CD4-positive, alpha-beta T cell (primary cell): Measurements from ENCODE around the gene RAP1A. TPM values are rescaled to one million over a fixed set of nuclear protein-coding genes. Genes with fewer than 3 reads are reported as not detected.

ENCODE experiments used
- ATAC-seq: fragments of 200-7000 bp; cut with Tn5 transposase; one replicate; pipeline ENCODE4 v1.10.0; 2022; ENCODE audit warnings: mild to moderate bottlenecking; ENCODE audit not compliant: poor library complexity
- CTCF ChIA-PET: fragments of 350-600 bp; sonication (Branson Sonifier 250); formaldehyde crosslinking; loops from one replicate; lab custom pipeline; 2021; ENCODE audit warnings: antibody characterized with exemption, inconsistent platforms; lab: Charles Lee
- POLR2A ChIA-PET: fragments of 350-600 bp; sonication (Branson Sonifier 250); formaldehyde crosslinking; loops from one replicate; lab custom pipeline; 2021; ENCODE audit warnings: antibody characterized with exemption, inconsistent platforms; lab: Charles Lee
- DNase-seq, 14 experiments: peaks; one replicate each; pipeline ENCODE4 v3.0.0-alpha.2; 2013 to 2020; ENCODE audit warnings: mixed read lengths in 2 of 14
- H3K27ac ChIP-seq, 2 donors: one replicate each; pipeline versions ENCODE4 v1.5.1 to v1.7.0; 2013; ENCODE audit warnings: low read length in 2 of 2, low read depth in 1 of 2, mild to moderate bottlenecking in 1 of 2
- H3K27me3 ChIP-seq, 2 experiments: 1 replicate in 1 of 2; 2 replicates in 1 of 2; pipeline versions ENCODE4 v1.6.1 to v1.7.0; 2013; ENCODE audit warnings: low read length in 2 of 2, control low read depth in 1 of 2, mild to moderate bottlenecking in 1 of 2, moderate library complexity in 1 of 2; ENCODE audit not compliant: insufficient read depth in 2 of 2, control insufficient read depth in 1 of 2
- H3K36me3 ChIP-seq: one replicate; pipeline ENCODE4 v1.6.1; 2013; ENCODE audit warnings: low read length, control low read depth; ENCODE audit not compliant: insufficient read depth
- H3K4me1 ChIP-seq: one replicate; pipeline ENCODE4 v1.6.1; 2013; ENCODE audit warnings: low read length, control low read depth; ENCODE audit not compliant: insufficient read depth
- H3K4me3 ChIP-seq: one replicate; pipeline ENCODE4 v1.5.1; 2013; ENCODE audit warnings: mild to moderate bottlenecking, low read length, moderate library complexity
- H3K9me3 ChIP-seq, 2 experiments: 1 replicate in 1 of 2; 2 replicates in 1 of 2; pipeline versions ENCODE4 v1.6.1 to v1.7.0; 2013; ENCODE audit warnings: low read length in 2 of 2, mild to moderate bottlenecking in 2 of 2, control low read depth in 1 of 2, moderate library complexity in 1 of 2; ENCODE audit not compliant: control insufficient read depth in 1 of 2, insufficient read depth in 1 of 2
- H3K27ac Mint-ChIP-seq: one replicate; pipeline ENCODE4 v1.8.0; 2020; ENCODE audit warnings: mixed read lengths
- H3K27me3 Mint-ChIP-seq: one replicate; pipeline ENCODE4 v1.8.0; 2021; ENCODE audit warnings: mixed read lengths
- H3K36me3 Mint-ChIP-seq: one replicate; pipeline ENCODE4 v1.8.0; 2021; ENCODE audit warnings: low read depth, mixed read lengths
- H3K4me1 Mint-ChIP-seq: one replicate; pipeline ENCODE4 v1.8.0; 2021; ENCODE audit warnings: low read depth, mixed read lengths
- H3K4me3 Mint-ChIP-seq: one replicate; pipeline ENCODE4 v1.8.0; 2020; ENCODE audit warnings: mild to moderate bottlenecking, mixed read lengths
- H3K9me3 Mint-ChIP-seq: one replicate; pipeline ENCODE4 v1.8.0; 2020; ENCODE audit warnings: mixed read lengths
- CTCF ChIP-seq: fragments of 200-600 bp; IDR thresholded peaks from one replicate; pipeline ENCODE4 v1.8.0; 2022; ENCODE audit warnings: antibody characterized with exemption, mild to moderate bottlenecking
- intact Hi-C, 2 experiments: fragments of 100-400 bp; cut with DNase I in 1 of 2; cut with micrococcal nuclease in 1 of 2; formaldehyde crosslinking; loops; one replicate each; pipeline versions ENCODE4 v1.15.1 to v1.9.0; 2023 to 2025; cut with DNase I, micrococcal nuclease
- total RNA-seq, 174 experiments: library from RNA in 2 of 174; stranded (reverse) in 2 of 174; gene quantifications; one replicate each; pipeline ENCODE4 v1.2.3 and lab custom pipeline; 2021 to 2026

The RAP1A gene
- total RNA-seq, 2 experiments from 2014 or later = 63.8 to 67.1 TPM

- peaks cover 45% of the 10 kb centered on the region for H3K4me1 ChIP-seq
- POLR2A ChIA-PET = interaction anchor here (0.6 to 11.6 kb wide), 7 partner anchors 10 to 109 kb away, joined by 4 to 116 read pairs (median 5); no protein-coding TSS in a partner anchor
Observed at GRCh38 chr1:111615870-111616715, 3.5 kb upstream of the RAP1A start.

DNA sequence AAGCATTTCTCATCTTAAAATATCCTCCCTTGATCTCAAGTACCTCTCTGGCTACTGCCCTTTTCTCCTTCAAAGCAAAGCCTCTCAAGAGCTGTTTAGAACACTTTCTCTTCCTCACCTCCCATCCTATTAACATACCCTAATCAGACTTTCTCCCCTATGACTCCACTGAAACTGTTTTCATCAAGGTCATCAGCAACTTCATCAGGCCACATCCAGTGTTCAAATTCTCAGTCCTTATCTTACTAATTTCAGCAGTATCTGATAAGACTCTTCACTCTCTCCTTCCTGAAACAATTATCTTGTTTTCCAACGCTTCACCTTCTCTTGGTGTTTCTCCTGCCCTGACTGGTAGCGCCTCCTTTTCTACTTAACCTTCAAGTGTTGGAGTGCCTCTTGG lies 1.5 kb upstream of the RAP1A start:
- H3K4me1 Mint-ChIP-seq = peaks cover 74% of the 10 kb centered on the region
- no peaks in the 10 kb centered on the region for H3K9me3 Mint-ChIP-seq
- ChIA-PET CTCF (no interaction called here), POLR2A (interaction anchor here (1.4 to 11.6 kb wide), 5 partner anchors 11 to 110 kb away, joined by 3 to 116 read pairs (median 26); no protein-coding TSS in a partner anchor)
- ATAC-seq (no peak), DNase-seq (no peak)
- peak overlapping the region; percentile 80 for H3K4me3 Mint-ChIP-seq
- Histone ChIP-seq H3K4me3 (no peak overlapping the region), H3K27ac (peak overlapping the region in 1 of 2 donors; percentile 10), H3K27me3 (no peaks in the 10 kb centered on the region), H3K9me3 (no peaks in the 10 kb centered on the region), H3K4me1 (peaks cover 53% of the 10 kb centered on the region), H3K36me3 (no peaks in the 10 kb centered on the region)
- H3K27me3 Mint-ChIP-seq = no peaks in the 10 kb centered on the region
- H3K27ac Mint-ChIP-seq = peak overlapping the region; percentile 95
- H3K36me3 Mint-ChIP-seq = peaks cover 25% of the 10 kb centered on the region
- intact Hi-C loops = loop anchor here (2.0 to 10.0 kb wide), 3 partner anchors 13 to 403 kb away; no protein-coding TSS in a partner anchor
- no peak for TF ChIP-seq CTCF

More at GRCh38 chr1:111615870-111616715, 3.5 kb upstream of the RAP1A start:
- no peaks in the 10 kb centered on the region for H3K9me3 ChIP-seq
- Mint-ChIP-seq H3K4me1 (peaks cover 54% of the 10 kb centered on the region), H3K27ac (peak overlapping the region; percentile 83), H3K4me3 (peak overlapping the region; percentile 86), H3K27me3 (no peaks in the 10 kb centered on the region), H3K9me3 (no peaks in the 10 kb centered on the region), H3K36me3 (peaks cover 12% of the 10 kb centered on the region)
- no peaks in the 10 kb centered on the region for H3K27me3 ChIP-seq
- CTCF ChIA-PET = interaction anchor here (0.8 to 2.0 kb wide), 4 partner anchors 10 to 108 kb away, joined by 3 to 12 read pairs (median 8); no protein-coding TSS in a partner anchor
- peak overlapping the region; percentile 49 to 82 for H3K27ac ChIP-seq
- ATAC-seq (peak; percentile 16), DNase-seq (peak in 9 of 14 experiments; percentile 24 to 88 (median 46))
- no peak overlapping the region for H3K4me3 ChIP-seq
- H3K36me3 ChIP-seq = no peaks in the 10 kb centered on the region
- no peak for TF ChIP-seq CTCF
- intact Hi-C loops = loop anchor here in 1 of 2 experiments (10.0 kb wide), 1 partner anchor 401 kb away; no protein-coding TSS in a partner anchor

DNA sequence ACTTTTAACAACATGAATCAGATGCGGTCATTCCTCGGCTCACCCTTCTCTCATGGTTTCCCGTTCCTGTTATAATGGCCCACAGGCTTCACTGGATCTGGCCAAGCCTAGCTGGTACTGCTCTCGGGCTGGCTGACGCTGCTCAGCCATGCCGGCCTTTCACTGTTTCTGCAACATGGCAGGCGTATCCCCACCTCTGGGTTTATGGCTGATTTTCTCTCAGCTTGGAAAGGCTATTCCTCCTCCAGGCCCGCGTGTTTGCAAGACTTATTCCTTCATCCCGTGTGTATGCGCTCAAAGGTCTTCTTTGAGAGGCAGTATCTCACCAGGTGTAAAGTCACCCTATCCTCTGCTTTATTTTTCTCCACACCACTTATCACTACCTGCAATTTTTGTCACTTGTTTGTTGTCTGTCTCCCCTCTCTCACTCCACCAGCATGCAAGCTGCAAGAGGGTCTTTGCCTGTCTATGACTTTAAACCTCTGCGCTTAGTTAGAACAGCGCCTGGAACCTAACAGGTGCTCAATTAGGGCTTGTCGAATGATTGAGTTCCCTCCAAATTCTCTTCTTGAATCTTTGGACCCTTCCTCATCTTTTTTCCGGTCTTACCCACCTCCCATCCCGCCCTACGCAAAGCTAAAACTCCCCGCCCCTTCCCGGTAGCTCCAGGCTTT lies 491 bp upstream of the RAP1A start:
- Histone ChIP-seq H3K27me3 (no peaks in the 10 kb centered on the region), H3K9me3 (no peaks in the 10 kb centered on the region), H3K4me1 (peaks cover 60% of the 10 kb centered on the region), H3K36me3 (no peaks in the 10 kb centered on the region), H3K27ac (peak overlapping the region; percentile 56 to 90), H3K4me3 (peak overlapping the region; percentile 81)
- Mint-ChIP-seq H3K27me3 (no peaks in the 10 kb centered on the region), H3K36me3 (peaks cover 31% of the 10 kb centered on the region), H3K27ac (peak overlapping the region; percentile 95), H3K4me3 (peak overlapping the region; percentile 94), H3K4me1 (peaks cover 84% of the 10 kb centered on the region), H3K9me3 (no peaks in the 10 kb centered on the region)
- DNase-seq = no peak
- POLR2A ChIA-PET = interaction anchor here (0.6 to 11.6 kb wide), 14 partner anchors 10 to 943 kb away, joined by 3 to 116 read pairs (median 7); no protein-coding TSS in a partner anchor
- no peak for TF ChIP-seq CTCF
- intact Hi-C loops = loop anchor here (2.0 to 10.0 kb wide), 3 partner anchors 14 to 404 kb away; no protein-coding TSS in a partner anchor
- CTCF ChIA-PET = interaction anchor here (0.5 to 4.5 kb wide), 3 partner anchors 15 to 145 kb away, joined by 3 to 14 read pairs (median 7); no protein-coding TSS in a partner anchor
- peak; percentile 13 for ATAC-seq
